HG02840 (cell line): ENCODE data around the gene PCOLCE2.
"Not testable (repeated sequence)": the region's sequence is repeated elsewhere in the genome, so short reads cannot be mapped to it uniquely, and the experiment has no call there.

ENCODE experiments used
- ATAC-seq: cut with Tn5 transposase; IDR thresholded peaks from one replicate; pipeline ENCODE4 v1.9.1; 2021; ENCODE audit warnings: mild to moderate bottlenecking, moderate library complexity, moderate number of reproducible peaks; ENCODE audit not compliant: unreplicated experiment, low FRiP score

The PCOLCE2 gene

GRCh38 chr3:142902356-142902755 lies 13.5 kb upstream of the PCOLCE2 start:
- ATAC-seq, result no peak

GRCh38 chr3:142898346-142899213 lies 9.7 kb upstream of the PCOLCE2 start:
- ATAC-seq, result no peak

- no peak for ATAC-seq
Observed at GRCh38 chr3:142897807-142898206, 8.9 kb upstream of the PCOLCE2 start.

GRCh38 chr3:142896996-142897395 lies 8.1 kb upstream of the PCOLCE2 start:
- no peak for ATAC-seq

- no peak for ATAC-seq
Observed at GRCh38 chr3:142896201-142896755, 7.4 kb upstream of the PCOLCE2 start.

- no peak for ATAC-seq
Observed at GRCh38 chr3:142894493-142894892, 5.6 kb upstream of the PCOLCE2 start.

GRCh38 chr3:142892714-142893113 lies 3.8 kb upstream of the PCOLCE2 start:
- no peak for ATAC-seq

GRCh38 chr3:142890592-142890991 lies 1.7 kb upstream of the PCOLCE2 start:
- no peak for ATAC-seq

GRCh38 chr3:142889212-142890014 lies 530 bp upstream of the PCOLCE2 start:
- no peak for ATAC-seq

- no peak for ATAC-seq
Observed at GRCh38 chr3:142888099-142888480, 793 bp downstream of the PCOLCE2 start.

GRCh38 chr3:142886940-142887339 lies 1.9 kb downstream of the PCOLCE2 start:
- no peak for ATAC-seq

GRCh38 chr3:142886021-142886420 lies 2.9 kb downstream of the PCOLCE2 start:
- ATAC-seq, result no peak

GRCh38 chr3:142884531-142884930 lies 4.4 kb downstream of the PCOLCE2 start:
- ATAC-seq, result no peak

- ATAC-seq, result not testable (repeated sequence)
Observed at GRCh38 chr3:142883534-142883933, 5.3 kb downstream of the PCOLCE2 start.

- ATAC-seq, result no peak
Observed at GRCh38 chr3:142881445-142882224, 7.2 kb downstream of the PCOLCE2 start.

GRCh38 chr3:142878649-142879300 lies 10.1 kb downstream of the PCOLCE2 start:
- ATAC-seq, result no peak

GRCh38 chr3:142876417-142876816 lies 12.5 kb downstream of the PCOLCE2 start:
- no peak for ATAC-seq

- ATAC-seq, result no peak
Observed at GRCh38 chr3:142875583-142876207, 13.2 kb downstream of the PCOLCE2 start.

GRCh38 chr3:142875099-142875498 lies 13.8 kb downstream of the PCOLCE2 start:
- no peak for ATAC-seq

GRCh38 chr3:142868382-142868781 lies 20.5 kb downstream of the PCOLCE2 start:
- ATAC-seq, result not testable (repeated sequence)
